C4-2B (cell line): ENCODE results near the gene CFAP161.

Source experiments
- H3K27ac ChIP-seq: fragments of 450-650 bp; 2 replicates; pipeline ENCODE4 v1.5.1; 2017
- ZFX ChIP-seq: fragments of 450-650 bp; IDR thresholded peaks from 2 replicates; pipeline ENCODE4 v1.6.1; 2017
- TF ChIP-seq, protein P1 (sequence below): fragments of 450-650 bp; conservative IDR thresholded peaks from 2 replicates; pipeline ENCODE4 v1.5.1; 2017; ENCODE audit warnings: mild to moderate bottlenecking

The CFAP161 gene

DNA sequence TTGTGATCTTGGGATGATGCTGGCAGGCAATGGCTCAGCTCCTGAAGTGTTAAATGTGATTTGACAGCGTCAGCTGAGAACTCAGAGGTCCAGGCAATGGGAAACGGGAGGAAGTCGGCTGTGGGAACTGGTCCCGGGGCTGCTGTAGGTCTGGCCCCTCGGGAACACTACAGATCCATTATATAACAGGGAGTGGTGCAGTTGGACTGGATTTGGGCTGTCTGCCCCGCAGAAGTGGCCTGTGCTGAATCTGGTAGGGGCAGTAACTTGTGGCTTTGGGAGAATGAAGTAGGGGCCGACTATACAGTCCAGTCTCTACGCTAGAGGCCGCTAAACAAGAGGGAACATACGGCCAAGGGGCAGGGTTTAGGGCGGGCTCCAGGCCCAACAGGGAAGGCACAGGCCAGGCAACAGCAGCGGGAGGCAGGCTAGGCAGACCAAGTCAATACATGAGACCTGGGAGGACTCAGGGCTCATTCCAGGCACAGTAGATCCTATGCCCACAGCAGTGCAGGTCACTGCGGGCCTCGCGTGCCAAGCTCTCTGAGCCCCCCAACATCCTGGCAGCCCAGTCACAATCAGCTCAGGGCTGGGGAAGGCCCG, 42.3 kb downstream of the CFAP161 start:
- H3K27ac ChIP-seq: no peak overlapping the region
- TF ChIP-seq, protein P1, sequence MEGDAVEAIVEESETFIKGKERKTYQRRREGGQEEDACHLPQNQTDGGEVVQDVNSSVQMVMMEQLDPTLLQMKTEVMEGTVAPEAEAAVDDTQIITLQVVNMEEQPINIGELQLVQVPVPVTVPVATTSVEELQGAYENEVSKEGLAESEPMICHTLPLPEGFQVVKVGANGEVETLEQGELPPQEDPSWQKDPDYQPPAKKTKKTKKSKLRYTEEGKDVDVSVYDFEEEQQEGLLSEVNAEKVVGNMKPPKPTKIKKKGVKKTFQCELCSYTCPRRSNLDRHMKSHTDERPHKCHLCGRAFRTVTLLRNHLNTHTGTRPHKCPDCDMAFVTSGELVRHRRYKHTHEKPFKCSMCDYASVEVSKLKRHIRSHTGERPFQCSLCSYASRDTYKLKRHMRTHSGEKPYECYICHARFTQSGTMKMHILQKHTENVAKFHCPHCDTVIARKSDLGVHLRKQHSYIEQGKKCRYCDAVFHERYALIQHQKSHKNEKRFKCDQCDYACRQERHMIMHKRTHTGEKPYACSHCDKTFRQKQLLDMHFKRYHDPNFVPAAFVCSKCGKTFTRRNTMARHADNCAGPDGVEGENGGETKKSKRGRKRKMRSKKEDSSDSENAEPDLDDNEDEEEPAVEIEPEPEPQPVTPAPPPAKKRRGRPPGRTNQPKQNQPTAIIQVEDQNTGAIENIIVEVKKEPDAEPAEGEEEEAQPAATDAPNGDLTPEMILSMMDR: no peak
- no peak for TF ChIP-seq ZFX

- no peak overlapping the region for H3K27ac ChIP-seq
- TF ChIP-seq, protein P1: no peak
- TF ChIP-seq ZFX: no peak
Measured at GRCh38 chr15:81178365-81178764, 44.3 kb downstream of the CFAP161 start.

DNA sequence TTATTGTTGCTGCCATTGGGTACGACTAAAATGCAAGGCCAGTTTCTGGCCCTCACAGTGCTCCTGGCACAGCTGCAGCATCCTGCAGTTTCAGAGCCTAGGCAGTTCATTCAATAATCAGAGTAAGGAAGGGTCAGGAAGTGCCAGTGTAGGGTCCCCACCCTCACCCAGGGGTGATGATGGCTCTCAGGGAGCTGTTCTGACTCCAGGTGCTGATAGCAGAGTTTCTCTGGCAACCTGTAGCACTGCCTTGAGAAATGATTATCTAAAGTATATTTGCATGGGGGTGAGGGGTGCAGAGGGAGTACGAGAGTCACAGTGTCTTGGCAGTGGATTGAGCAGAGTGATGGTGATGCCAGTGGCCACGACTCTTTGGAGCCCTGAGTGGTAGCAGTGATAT, 47.1 kb downstream of the CFAP161 start:
- no peak for TF ChIP-seq ZFX
- TF ChIP-seq, protein P1: no peak

DNA sequence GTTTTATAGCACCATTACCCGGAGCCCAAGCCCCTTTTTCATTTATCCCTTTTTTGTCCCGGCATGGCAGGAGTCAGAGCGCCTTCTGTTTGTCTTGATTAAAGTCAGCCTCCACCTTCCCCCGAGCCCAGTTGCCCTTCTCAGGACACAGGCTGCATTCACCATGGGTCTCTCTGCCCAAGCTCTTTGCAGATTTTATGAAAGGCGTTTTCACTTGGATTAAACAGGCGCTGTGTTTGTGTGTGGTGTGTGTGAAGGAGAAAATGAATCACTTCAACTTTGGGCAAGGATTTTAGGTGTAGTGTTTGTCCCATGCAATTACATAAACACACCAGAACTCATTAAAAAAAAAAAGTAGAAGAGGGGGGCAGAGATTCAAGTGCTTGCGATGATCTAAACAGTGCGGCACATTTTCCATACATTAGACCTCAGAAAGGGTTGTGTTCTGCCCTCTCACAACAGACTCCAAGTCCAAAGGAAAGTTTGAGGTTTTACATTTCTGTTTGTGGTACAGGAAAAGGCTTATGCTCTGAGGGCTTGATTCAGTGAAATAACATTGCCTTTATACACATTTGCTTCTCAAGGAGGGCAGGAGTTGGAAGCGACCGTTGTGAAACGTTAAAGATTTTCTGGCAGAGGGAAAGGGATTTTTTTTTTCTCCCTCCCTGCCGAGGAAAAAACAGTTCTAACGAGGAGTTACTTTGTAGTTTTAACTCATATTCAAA, 48.1 kb downstream of the CFAP161 start:
- H3K27ac ChIP-seq: no peak overlapping the region
- no peak for TF ChIP-seq ZFX
- TF ChIP-seq, protein P1: no peak

More for the DNA sequence above, 47.1 kb downstream of the CFAP161 start:
- H3K27ac ChIP-seq: no peak overlapping the region

DNA sequence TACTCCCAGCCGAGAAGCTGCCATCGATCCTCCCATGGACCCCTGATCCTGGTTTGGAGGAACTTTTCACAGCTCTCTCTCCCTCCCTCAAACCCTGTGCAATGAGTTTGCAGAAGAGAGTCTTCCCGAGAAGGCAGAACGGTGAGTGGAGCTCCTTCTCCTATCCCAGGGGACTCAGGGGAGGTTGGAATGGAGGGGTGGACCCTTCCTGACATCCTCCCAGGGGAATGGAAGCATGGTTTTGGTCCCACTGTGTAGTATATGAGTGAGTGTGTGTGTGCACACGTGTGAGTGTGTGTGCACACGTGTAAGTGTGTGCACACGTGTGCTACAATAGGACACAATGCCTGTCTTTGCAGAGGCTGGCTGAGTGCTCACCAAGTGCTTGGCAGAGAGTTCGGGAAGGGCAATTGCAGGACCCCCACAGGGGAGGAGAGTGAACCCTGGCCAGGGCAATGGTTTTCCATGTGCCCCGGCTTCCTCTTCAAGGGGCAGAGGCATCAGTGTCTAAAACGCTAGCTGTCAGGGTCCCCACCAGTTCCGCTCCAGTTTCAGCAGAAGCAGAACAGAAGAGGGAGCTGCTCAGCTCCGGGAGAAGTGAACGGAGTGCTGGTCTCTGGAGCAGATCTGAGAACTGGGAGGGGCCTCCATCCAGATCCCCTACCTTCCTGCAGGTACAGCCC, 48.8 kb downstream of the CFAP161 start:
- TF ChIP-seq, protein P1: no peak
- no peak for TF ChIP-seq ZFX
- H3K27ac ChIP-seq: no peak overlapping the region

- TF ChIP-seq ZFX: no peak
- TF ChIP-seq, protein P1: no peak
Measured at GRCh38 chr15:81183439-81183775, 49.3 kb downstream of the CFAP161 start.

GRCh38 chr15:81184188-81184587, 50.1 kb downstream of the CFAP161 start:
- no peak overlapping the region for H3K27ac ChIP-seq
- no peak for TF ChIP-seq ZFX
- TF ChIP-seq, protein P1: no peak

More at GRCh38 chr15:81183439-81183775, 49.3 kb downstream of the CFAP161 start:
- no peak overlapping the region for H3K27ac ChIP-seq
